Astrocyte (in vitro differentiated cells and primary cell): Measurements from ENCODE around the gene MTMR4.

Experiments
- EZH2 ChIP-seq: IDR thresholded peaks from 2 replicates; pipeline ENCODE4 v1.6.1; 2012; ENCODE audit warnings: mild to moderate bottlenecking, low read length, inconsistent platforms; ENCODE audit not compliant: insufficient read depth
- TF ChIP-seq, protein P1 (sequence below): IDR thresholded peaks from 2 replicates; pipeline ENCODE4 v1.5.1; 2011; ENCODE audit warnings: low read depth, mild to moderate bottlenecking, inconsistent platforms, low read length, moderate library complexity; ENCODE audit not compliant: insufficient read depth

- TF ChIP-seq, protein P1, sequence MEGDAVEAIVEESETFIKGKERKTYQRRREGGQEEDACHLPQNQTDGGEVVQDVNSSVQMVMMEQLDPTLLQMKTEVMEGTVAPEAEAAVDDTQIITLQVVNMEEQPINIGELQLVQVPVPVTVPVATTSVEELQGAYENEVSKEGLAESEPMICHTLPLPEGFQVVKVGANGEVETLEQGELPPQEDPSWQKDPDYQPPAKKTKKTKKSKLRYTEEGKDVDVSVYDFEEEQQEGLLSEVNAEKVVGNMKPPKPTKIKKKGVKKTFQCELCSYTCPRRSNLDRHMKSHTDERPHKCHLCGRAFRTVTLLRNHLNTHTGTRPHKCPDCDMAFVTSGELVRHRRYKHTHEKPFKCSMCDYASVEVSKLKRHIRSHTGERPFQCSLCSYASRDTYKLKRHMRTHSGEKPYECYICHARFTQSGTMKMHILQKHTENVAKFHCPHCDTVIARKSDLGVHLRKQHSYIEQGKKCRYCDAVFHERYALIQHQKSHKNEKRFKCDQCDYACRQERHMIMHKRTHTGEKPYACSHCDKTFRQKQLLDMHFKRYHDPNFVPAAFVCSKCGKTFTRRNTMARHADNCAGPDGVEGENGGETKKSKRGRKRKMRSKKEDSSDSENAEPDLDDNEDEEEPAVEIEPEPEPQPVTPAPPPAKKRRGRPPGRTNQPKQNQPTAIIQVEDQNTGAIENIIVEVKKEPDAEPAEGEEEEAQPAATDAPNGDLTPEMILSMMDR = no peak
- no peak for TF ChIP-seq EZH2
Measured at GRCh38 chr17:58516644-58517377, 2.4 kb upstream of the MTMR4 start.
